HPDE6-E6E7 (cell line): ENCODE data around the gene DIP2C.

Experiments
- DNase-seq: peaks from one replicate; pipeline ENCODE4 v3.0.0; 2011; ENCODE audit warnings: missing footprints; ENCODE audit errors: extremely low spot score

The DIP2C gene

GRCh38 chr10:625751-626711, 63.4 kb downstream of the DIP2C start:
- no peak for DNase-seq

GRCh38 chr10:625333-625696, 64.2 kb downstream of the DIP2C start:
- DNase-seq, result no peak

- DNase-seq, result no peak
Measured at GRCh38 chr10:624605-625332, 64.7 kb downstream of the DIP2C start.

- DNase-seq, result no peak
Measured at GRCh38 chr10:624312-624604, 65.2 kb downstream of the DIP2C start.

- DNase-seq, result no peak
Measured at GRCh38 chr10:623477-624311, 65.8 kb downstream of the DIP2C start.

GRCh38 chr10:623014-623413, 66.5 kb downstream of the DIP2C start:
- no peak for DNase-seq

GRCh38 chr10:621981-622740, 67.3 kb downstream of the DIP2C start:
- no peak for DNase-seq

GRCh38 chr10:621513-621912, 68.0 kb downstream of the DIP2C start:
- no peak for DNase-seq

- DNase-seq, result no peak
Measured at GRCh38 chr10:620971-621370, 68.5 kb downstream of the DIP2C start.

- no peak for DNase-seq
Measured at GRCh38 chr10:620417-620816, 69.1 kb downstream of the DIP2C start.

GRCh38 chr10:619710-620109, 69.8 kb downstream of the DIP2C start:
- DNase-seq, result no peak

GRCh38 chr10:618229-618989, 71.1 kb downstream of the DIP2C start:
- no peak for DNase-seq

GRCh38 chr10:617471-617870, 72.0 kb downstream of the DIP2C start:
- DNase-seq, result no peak

- DNase-seq, result no peak
Measured at GRCh38 chr10:615583-616152, 73.8 kb downstream of the DIP2C start.

GRCh38 chr10:614790-615582, 74.5 kb downstream of the DIP2C start:
- DNase-seq, result no peak

GRCh38 chr10:614139-614711, 75.2 kb downstream of the DIP2C start:
- DNase-seq, result no peak

GRCh38 chr10:613271-614138, 76.0 kb downstream of the DIP2C start:
- no peak for DNase-seq

GRCh38 chr10:612696-613095, 76.8 kb downstream of the DIP2C start:
- no peak for DNase-seq
